OCI-LY7 (cell line): ENCODE data around the gene RFX6. TPM values are rescaled to one million over a fixed set of nuclear protein-coding genes. Genes with fewer than 3 reads are reported as not detected.

ENCODE experiments used
- BruUV-seq: library from RNA; stranded (reverse); fragments of 400-500 nt; replicated peaks from 2 replicates; lab custom pipeline; 2021; lab: Mats Ljungman, UMichigan
- CTCF ChIA-PET: fragments of 300-600 bp; sonication (Branson Sonifier 250); formaldehyde crosslinking; loops from one replicate; lab custom pipeline; 2022; ENCODE audit warnings: antibody characterized with exemption; ENCODE audit not compliant: unreplicated experiment; lab: Charles Lee
- POLR2A ChIA-PET: fragments of 300-600 bp; sonication (Branson Sonifier 250); formaldehyde crosslinking; loops from one replicate; lab custom pipeline; 2022; ENCODE audit warnings: antibody characterized with exemption; lab: Charles Lee
- DNase-seq: peaks from one replicate; pipeline ENCODE4 v3.0.0-alpha.2; 2015; ENCODE audit warnings: low spot score
- H2AFZ ChIP-seq: fragments of 200-600 bp; sonication (generic), shearing (Covaris generic); 2 replicates; pipeline ENCODE4 v1.6.1; 2014; ENCODE audit warnings: mild to moderate bottlenecking, antibody characterized with exemption, low read length, moderate library complexity
- H3K27ac ChIP-seq: fragments of 200-600 bp; sonication (generic); 2 replicates; pipeline ENCODE4 v1.5.1; 2014; ENCODE audit warnings: mixed run types, low read depth, mild to moderate bottlenecking, moderate library complexity, low read length, inconsistent platforms; ENCODE audit not compliant: poor library complexity, severe bottlenecking
- H3K36me3 ChIP-seq: fragments of 200-600 bp; sonication (generic); 2 replicates; pipeline ENCODE4 v1.6.1; 2014; ENCODE audit warnings: mild to moderate bottlenecking, antibody characterized with exemption, low read length, moderate library complexity, mixed read lengths; ENCODE audit not compliant: insufficient read depth
- H3K4me1 ChIP-seq: fragments of 200-600 bp; sonication (generic); 2 replicates; pipeline ENCODE4 v1.5.1; 2014; ENCODE audit warnings: mild to moderate bottlenecking, low read length; ENCODE audit not compliant: insufficient read depth, poor library complexity, severe bottlenecking
- H3K4me2 ChIP-seq: fragments of 200-600 bp; sonication (generic); 2 replicates; pipeline ENCODE4 v1.6.1; 2014; ENCODE audit warnings: mild to moderate bottlenecking, low read length
- H3K4me3 ChIP-seq: fragments of 200-600 bp; sonication (generic); 2 replicates; pipeline ENCODE4 v1.5.1; 2014; ENCODE audit warnings: mild to moderate bottlenecking, low read depth, low read length; ENCODE audit not compliant: poor library complexity, severe bottlenecking
- H3K79me2 ChIP-seq: fragments of 200-600 bp; sonication (generic); 2 replicates; pipeline ENCODE4 v1.6.1; 2016; ENCODE audit warnings: low read depth, mild to moderate bottlenecking, low read length, moderate library complexity, mixed read lengths; ENCODE audit not compliant: insufficient read depth
- H3K9me2 ChIP-seq: fragments of 200-600 bp; sonication (generic); 2 replicates; pipeline ENCODE4 v1.6.1; 2016; ENCODE audit warnings: mild to moderate bottlenecking, low read length, mixed read lengths; ENCODE audit not compliant: insufficient read depth
- H3K9me3 ChIP-seq: fragments of 200-600 bp; sonication (generic); 2 replicates; pipeline ENCODE4 v1.6.1; 2014; ENCODE audit warnings: mild to moderate bottlenecking, mixed run types, low read length, mixed read lengths
- H4K20me1 ChIP-seq: fragments of 200-600 bp; sonication (generic); 2 replicates; pipeline ENCODE4 v1.6.1; 2014; ENCODE audit warnings: mild to moderate bottlenecking, antibody characterized with exemption, low read length, moderate library complexity, mixed read lengths; ENCODE audit not compliant: insufficient read depth
- EZH2phosphoT487 ChIP-seq: fragments of 200-600 bp; sonication (generic); IDR thresholded peaks from 2 replicates; pipeline ENCODE4 v1.6.1; 2018; ENCODE audit warnings: low read depth, borderline replicate concordance, mild to moderate bottlenecking, mixed run types, antibody characterized with exemption, low read length, moderate library complexity, mixed read lengths
- intact Hi-C: fragments of 100-400 bp; cut with micrococcal nuclease; formaldehyde crosslinking; loops from one replicate; pipeline ENCODE4 v1.10.0; 2022; ENCODE audit not compliant: unreplicated experiment
- total RNA-seq, 2 experiments: library from RNA; depleted of rRNA in 1 of 2; stranded (reverse); fragments of >200 nt in 1 of 2; shearing (Covaris generic) in 1 of 2; gene quantifications; 2 replicates each; pipeline ENCODE4 v1.2.3, GENCODE V29; 2014 to 2022
- TF ChIP-seq, protein P1 (sequence below): fragments of 200-600 bp; sonication (generic); conservative IDR thresholded peaks from 2 replicates; pipeline ENCODE4 v1.5.1; 2014; ENCODE audit warnings: mild to moderate bottlenecking, antibody characterized with exemption, low read length, moderate library complexity, mixed read lengths

The RFX6 gene
- total RNA-seq, 2 experiments from 2014 or later, result not detected

DNA sequence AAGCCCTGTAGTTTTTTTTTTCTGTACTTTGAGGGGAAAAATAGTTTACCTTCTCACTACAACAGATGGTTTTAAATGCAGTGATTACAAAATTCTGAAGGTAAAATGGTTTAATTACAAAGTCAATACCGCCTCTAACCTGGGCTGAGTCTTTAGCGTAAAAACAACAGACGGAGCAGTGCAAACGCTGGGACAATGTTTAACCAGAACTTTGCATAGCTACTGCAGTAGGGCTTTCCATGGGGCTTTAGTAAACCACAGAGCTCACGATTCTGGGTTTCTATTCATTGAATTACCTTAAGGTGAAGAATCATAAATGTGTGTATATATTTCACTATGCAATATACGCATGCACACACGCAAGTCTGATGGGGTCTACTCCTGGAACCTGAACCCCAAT is 77.9 kb downstream of the RFX6 start:
- no peak for TF ChIP-seq EZH2phosphoT487
- Histone ChIP-seq H3K4me3 (no peak overlapping the region), H4K20me1 (no peaks in the 10 kb centered on the region; the same call in 1 of the 2 replicates), H3K27ac (no peak overlapping the region), H3K36me3 (no peaks in the 10 kb centered on the region), H3K9me2 (no peaks in the 10 kb centered on the region), H3K9me3 (no peaks in the 10 kb centered on the region), H3K4me1 (no peaks in the 10 kb centered on the region), H2AFZ (no peak overlapping the region), H3K4me2 (no peak overlapping the region), H3K79me2 (no peaks in the 10 kb centered on the region)
- POLR2A ChIA-PET, result no interaction called here
- no peak for DNase-seq
- no TSS peak for BruUV-seq
- CTCF ChIA-PET, result no interaction called here
- intact Hi-C loops, result no loop called here

DNA sequence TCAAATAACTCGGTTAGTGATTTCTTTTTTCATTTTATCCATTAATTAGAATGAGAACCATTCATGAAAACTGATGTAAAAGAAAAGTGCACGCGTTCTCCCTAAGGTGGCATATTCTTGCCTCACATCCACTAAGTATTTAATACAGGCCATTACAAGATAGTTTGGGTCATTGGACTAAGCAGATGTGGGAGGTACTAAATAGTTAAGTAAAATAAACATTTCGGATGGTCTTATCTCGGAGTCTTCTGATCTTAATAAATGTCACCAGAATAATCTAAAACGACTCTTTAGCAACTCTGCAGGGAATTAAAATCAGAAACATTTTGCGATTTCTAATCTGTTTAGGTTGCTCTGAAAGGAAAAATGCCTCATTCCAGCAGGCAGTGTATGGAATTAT is 78.7 kb downstream of the RFX6 start:
- no peak for DNase-seq
- Histone ChIP-seq H2AFZ (no peak overlapping the region), H3K27ac (no peak overlapping the region), H3K4me3 (no peak overlapping the region), H3K4me2 (no peak overlapping the region), H3K9me2 (no peaks in the 10 kb centered on the region), H4K20me1 (no peaks in the 10 kb centered on the region; the same call in 1 of the 2 replicates), H3K36me3 (no peaks in the 10 kb centered on the region), H3K9me3 (no peaks in the 10 kb centered on the region), H3K4me1 (no peaks in the 10 kb centered on the region), H3K79me2 (no peaks in the 10 kb centered on the region)
- CTCF ChIA-PET, result no interaction called here
- POLR2A ChIA-PET, result no interaction called here
- TF ChIP-seq, protein P1, sequence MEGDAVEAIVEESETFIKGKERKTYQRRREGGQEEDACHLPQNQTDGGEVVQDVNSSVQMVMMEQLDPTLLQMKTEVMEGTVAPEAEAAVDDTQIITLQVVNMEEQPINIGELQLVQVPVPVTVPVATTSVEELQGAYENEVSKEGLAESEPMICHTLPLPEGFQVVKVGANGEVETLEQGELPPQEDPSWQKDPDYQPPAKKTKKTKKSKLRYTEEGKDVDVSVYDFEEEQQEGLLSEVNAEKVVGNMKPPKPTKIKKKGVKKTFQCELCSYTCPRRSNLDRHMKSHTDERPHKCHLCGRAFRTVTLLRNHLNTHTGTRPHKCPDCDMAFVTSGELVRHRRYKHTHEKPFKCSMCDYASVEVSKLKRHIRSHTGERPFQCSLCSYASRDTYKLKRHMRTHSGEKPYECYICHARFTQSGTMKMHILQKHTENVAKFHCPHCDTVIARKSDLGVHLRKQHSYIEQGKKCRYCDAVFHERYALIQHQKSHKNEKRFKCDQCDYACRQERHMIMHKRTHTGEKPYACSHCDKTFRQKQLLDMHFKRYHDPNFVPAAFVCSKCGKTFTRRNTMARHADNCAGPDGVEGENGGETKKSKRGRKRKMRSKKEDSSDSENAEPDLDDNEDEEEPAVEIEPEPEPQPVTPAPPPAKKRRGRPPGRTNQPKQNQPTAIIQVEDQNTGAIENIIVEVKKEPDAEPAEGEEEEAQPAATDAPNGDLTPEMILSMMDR, result no peak
- TF ChIP-seq EZH2phosphoT487, result no peak
- BruUV-seq, result no TSS peak
- intact Hi-C loops, result no loop called here

DNA sequence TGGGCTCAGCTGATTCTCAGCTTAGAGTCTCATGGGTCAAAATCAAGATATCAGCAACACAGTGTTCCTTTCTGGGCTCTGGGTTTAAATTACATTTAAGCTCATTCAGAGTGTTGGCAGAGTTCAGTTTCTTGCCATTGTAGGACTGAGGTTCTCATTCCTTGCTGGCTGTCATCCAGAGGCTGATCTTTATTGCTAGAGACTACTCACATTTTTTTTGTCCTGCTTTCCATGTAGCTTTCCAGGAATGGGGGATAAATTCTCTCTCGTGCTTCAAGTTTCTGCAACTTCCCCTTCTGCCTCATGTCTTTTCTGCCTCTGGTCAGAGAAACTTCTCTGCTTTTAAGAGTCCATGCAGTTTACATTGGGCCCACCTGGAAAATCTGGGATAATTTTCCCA is 86.9 kb downstream of the RFX6 start:
- Histone ChIP-seq H3K4me3 (no peak overlapping the region), H3K4me1 (no peaks in the 10 kb centered on the region), H2AFZ (no peak overlapping the region), H3K36me3 (no peaks in the 10 kb centered on the region), H3K27ac (no peak overlapping the region), H3K79me2 (no peaks in the 10 kb centered on the region), H3K9me2 (no peaks in the 10 kb centered on the region), H3K4me2 (no peak overlapping the region), H3K9me3 (no peaks in the 10 kb centered on the region), H4K20me1 (no peaks in the 10 kb centered on the region)
- ChIA-PET CTCF (interaction anchor here (0.6 kb wide), 1 partner anchor 86 kb away, joined by 3 read pairs; no protein-coding TSS in a partner anchor), POLR2A (interaction anchor here (0.7 kb wide), 1 partner anchor 186 kb away, joined by 3 read pairs; no protein-coding TSS in a partner anchor)
- no peak for TF ChIP-seq EZH2phosphoT487
- intact Hi-C loops, result no loop called here
- DNase-seq, result no peak
- BruUV-seq, result no TSS peak
